Karpas-422 (cell line): ENCODE measurements around the gene IGFBP7. TPM values are rescaled to one million over a fixed set of nuclear protein-coding genes. Genes with fewer than 3 reads are reported as not detected.

Source experiments
- DNase-seq: peaks from one replicate; pipeline ENCODE4 v3.0.0-alpha.2; 2015
- H2AFZ ChIP-seq: fragments of 200-600 bp; sonication (generic); 2 replicates; pipeline ENCODE4 v1.6.1; 2014; ENCODE audit warnings: antibody characterized with exemption, low read length, mixed read lengths
- H3K27ac ChIP-seq: fragments of 200-600 bp; sonication (generic); 2 replicates; pipeline ENCODE4 v1.5.1; 2014; ENCODE audit warnings: mild to moderate bottlenecking, low read length, moderate library complexity
- H3K27me3 ChIP-seq: fragments of 200-600 bp; sonication (generic); 2 replicates; pipeline ENCODE4 v1.6.1; 2014; ENCODE audit warnings: low read length, mixed read lengths
- H3K36me3 ChIP-seq: fragments of 200-600 bp; sonication (generic); 2 replicates; pipeline ENCODE4 v1.6.1; 2014; ENCODE audit warnings: low read length, mixed read lengths; ENCODE audit not compliant: insufficient read depth
- H3K4me1 ChIP-seq: fragments of 200-600 bp; sonication (generic); 2 replicates; pipeline ENCODE4 v1.6.1; 2014; ENCODE audit warnings: mild to moderate bottlenecking, low read length, mixed read lengths
- H3K4me2 ChIP-seq: fragments of 200-600 bp; sonication (generic); 2 replicates; pipeline ENCODE4 v1.6.1; 2014; ENCODE audit warnings: low read length, low read depth, mild to moderate bottlenecking; ENCODE audit not compliant: poor library complexity, severe bottlenecking
- H3K4me3 ChIP-seq: fragments of 200-600 bp; sonication (generic); 2 replicates; pipeline ENCODE4 v1.5.1; 2014; ENCODE audit warnings: mild to moderate bottlenecking, antibody characterized with exemption, low read length, mixed read lengths
- H3K79me2 ChIP-seq: fragments of 200-600 bp; sonication (generic); 2 replicates; pipeline ENCODE4 v1.6.1; 2014; ENCODE audit warnings: mild to moderate bottlenecking, low read length, mixed read lengths
- H3K9ac ChIP-seq: fragments of 200-600 bp; sonication (generic); 2 replicates; pipeline ENCODE4 v1.6.0; 2014; ENCODE audit warnings: low read length
- H3K9me2 ChIP-seq: fragments of 200-600 bp; sonication (generic), shearing (Covaris generic); replicated peaks from 2 replicates; pipeline ENCODE4 v1.6.0; 2014; ENCODE audit warnings: mild to moderate bottlenecking, low read length, moderate library complexity; ENCODE audit not compliant: insufficient read depth
- H3K9me3 ChIP-seq: fragments of 300-700, 200-600 bp; sonication (generic); 2 replicates; pipeline ENCODE4 v1.6.1; 2014; ENCODE audit warnings: low read length, mixed read lengths
- H4K20me1 ChIP-seq: fragments of 200-600 bp; sonication (generic); 2 replicates; pipeline ENCODE4 v1.6.1; 2014; ENCODE audit warnings: mild to moderate bottlenecking, antibody characterized with exemption, low read length, low read depth; ENCODE audit not compliant: insufficient read depth
- total RNA-seq: library from RNA; depleted of rRNA; stranded (reverse); fragments of >200 nt; shearing (Covaris generic); gene quantifications from 2 replicates; pipeline ENCODE4 v1.2.3, GENCODE V29; 2014; ENCODE audit warnings: low replicate concordance

IGFBP7 gene
- total RNA-seq, 1 experiment from 2014 or later, result not detected

- Histone ChIP-seq H3K36me3 (no peaks in the 10 kb centered on the region), H3K4me1 (no peaks in the 10 kb centered on the region), H3K4me2 (no peak overlapping the region), H3K9ac (no peak overlapping the region), H3K79me2 (no peaks in the 10 kb centered on the region), H2AFZ (no peak overlapping the region), H3K9me3 (no peaks in the 10 kb centered on the region), H3K9me2 (no peaks in the 10 kb centered on the region), H3K4me3 (no peak overlapping the region), H3K27ac (no peak overlapping the region), H4K20me1 (no peaks in the 10 kb centered on the region), H3K27me3 (no peaks in the 10 kb centered on the region)
- DNase-seq, result no peak
These were observed 18.5 kb downstream of the IGFBP7 start for GRCh38 chr4:57091657-57092162.

- Histone ChIP-seq H3K9me2 (no peaks in the 10 kb centered on the region), H3K27me3 (no peaks in the 10 kb centered on the region), H3K9ac (no peak overlapping the region), H4K20me1 (no peaks in the 10 kb centered on the region), H3K27ac (no peak overlapping the region), H3K4me1 (no peaks in the 10 kb centered on the region), H2AFZ (no peak overlapping the region), H3K9me3 (no peaks in the 10 kb centered on the region), H3K4me3 (no peak overlapping the region), H3K36me3 (no peaks in the 10 kb centered on the region), H3K4me2 (no peak overlapping the region), H3K79me2 (no peaks in the 10 kb centered on the region)
- no peak for DNase-seq
These were observed 20.1 kb downstream of the IGFBP7 start for GRCh38 chr4:57090079-57090478.

- no peak for DNase-seq
- H3K9me3 ChIP-seq, result no peaks in the 10 kb centered on the region
- H3K4me1 ChIP-seq, result no peaks in the 10 kb centered on the region
- H3K4me2 ChIP-seq, result no peak overlapping the region
- no peaks in the 10 kb centered on the region for H3K36me3 ChIP-seq
- H3K27ac ChIP-seq, result no peak overlapping the region
- no peaks in the 10 kb centered on the region for H4K20me1 ChIP-seq
- H2AFZ ChIP-seq, result no peak overlapping the region
- no peaks in the 10 kb centered on the region for H3K79me2 ChIP-seq
- no peak overlapping the region for H3K9ac ChIP-seq
- no peaks in the 10 kb centered on the region for H3K27me3 ChIP-seq
- no peak overlapping the region for H3K4me3 ChIP-seq
- no peaks in the 10 kb centered on the region for H3K9me2 ChIP-seq
These were observed 20.6 kb downstream of the IGFBP7 start for GRCh38 chr4:57089549-57089948.

- H3K9ac ChIP-seq, result no peak overlapping the region
- no peaks in the 10 kb centered on the region for H3K79me2 ChIP-seq
- no peaks in the 10 kb centered on the region for H3K9me2 ChIP-seq
- H4K20me1 ChIP-seq, result no peaks in the 10 kb centered on the region
- no peaks in the 10 kb centered on the region for H3K9me3 ChIP-seq
- H3K4me2 ChIP-seq, result no peak overlapping the region
- no peak for DNase-seq
- H3K36me3 ChIP-seq, result no peaks in the 10 kb centered on the region
- H3K4me1 ChIP-seq, result no peaks in the 10 kb centered on the region
- no peak overlapping the region for H3K27ac ChIP-seq
- H2AFZ ChIP-seq, result no peak overlapping the region
- no peak overlapping the region for H3K4me3 ChIP-seq
- H3K27me3 ChIP-seq, result no peaks in the 10 kb centered on the region
These were observed 24.0 kb downstream of the IGFBP7 start for GRCh38 chr4:57086031-57086723.

GRCh38 chr4:57085278-57085677, 24.9 kb downstream of the IGFBP7 start:
- H3K27me3 ChIP-seq, result no peaks in the 10 kb centered on the region
- H4K20me1 ChIP-seq, result no peaks in the 10 kb centered on the region
- no peaks in the 10 kb centered on the region for H3K4me1 ChIP-seq
- H3K4me2 ChIP-seq, result no peak overlapping the region
- H2AFZ ChIP-seq, result no peak overlapping the region
- H3K9ac ChIP-seq, result no peak overlapping the region
- no peak overlapping the region for H3K27ac ChIP-seq
- no peaks in the 10 kb centered on the region for H3K36me3 ChIP-seq
- no peaks in the 10 kb centered on the region for H3K9me2 ChIP-seq
- DNase-seq, result no peak
- H3K4me3 ChIP-seq, result no peak overlapping the region
- H3K9me3 ChIP-seq, result no peaks in the 10 kb centered on the region
- no peaks in the 10 kb centered on the region for H3K79me2 ChIP-seq

GRCh38 chr4:57084360-57084759, 25.8 kb downstream of the IGFBP7 start:
- DNase-seq, result no peak
- Histone ChIP-seq H3K4me2 (no peak overlapping the region), H3K27ac (no peak overlapping the region), H3K4me3 (no peak overlapping the region), H3K9me3 (no peaks in the 10 kb centered on the region), H3K4me1 (no peaks in the 10 kb centered on the region), H3K27me3 (no peaks in the 10 kb centered on the region), H3K36me3 (no peaks in the 10 kb centered on the region), H3K79me2 (no peaks in the 10 kb centered on the region), H3K9me2 (no peaks in the 10 kb centered on the region), H2AFZ (no peak overlapping the region), H4K20me1 (no peaks in the 10 kb centered on the region), H3K9ac (no peak overlapping the region)

GRCh38 chr4:57083090-57083489, 27.1 kb downstream of the IGFBP7 start:
- Histone ChIP-seq H3K79me2 (no peaks in the 10 kb centered on the region), H3K4me1 (no peaks in the 10 kb centered on the region), H3K9me2 (no peaks in the 10 kb centered on the region), H3K27ac (no peak overlapping the region), H3K9me3 (no peaks in the 10 kb centered on the region), H4K20me1 (no peaks in the 10 kb centered on the region), H3K9ac (no peak overlapping the region), H3K27me3 (no peaks in the 10 kb centered on the region), H3K36me3 (no peaks in the 10 kb centered on the region), H2AFZ (no peak overlapping the region), H3K4me2 (no peak overlapping the region), H3K4me3 (no peak overlapping the region)
- no peak for DNase-seq

- Histone ChIP-seq H3K79me2 (no peaks in the 10 kb centered on the region), H3K4me2 (no peak overlapping the region), H3K9me2 (no peaks in the 10 kb centered on the region), H3K4me1 (no peaks in the 10 kb centered on the region), H4K20me1 (no peaks in the 10 kb centered on the region), H3K4me3 (no peak overlapping the region), H3K9ac (no peak overlapping the region), H3K36me3 (no peaks in the 10 kb centered on the region), H2AFZ (no peak overlapping the region), H3K27me3 (no peaks in the 10 kb centered on the region), H3K27ac (no peak overlapping the region), H3K9me3 (no peaks in the 10 kb centered on the region)
- DNase-seq, result no peak
These were observed 28.2 kb downstream of the IGFBP7 start for GRCh38 chr4:57081651-57082621.
